OCI-M2 (cell line): ENCODE data around the gene GPATCH2L.
A peak's percentile ranks its signal among the peaks of the same experiment; 100 is the strongest.

ENCODE experiments used
- DNase-seq: peaks from one replicate; lab custom pipeline; 2025; ENCODE audit not compliant: unreplicated experiment; lab: John Stamatoyannopoulos, UW

GPATCH2L gene

DNA sequence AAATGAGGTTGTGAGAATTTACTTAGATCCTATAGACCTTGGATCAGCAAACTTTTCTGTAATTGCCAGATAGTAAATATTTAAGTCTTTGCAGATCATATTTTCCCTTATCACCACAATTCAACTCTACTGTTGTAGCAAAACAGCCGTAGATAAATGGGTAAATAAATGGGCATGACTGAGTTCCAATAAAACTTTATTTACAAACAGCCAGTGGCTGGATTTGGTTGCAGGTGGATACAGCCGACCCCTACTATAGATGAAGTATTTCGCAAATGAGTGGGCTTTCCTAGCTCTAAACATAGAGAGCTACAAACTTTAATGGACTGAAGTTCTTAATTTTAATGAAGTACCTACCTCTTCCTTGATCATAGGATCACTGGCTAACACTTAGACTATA is 100.7 kb downstream of the GPATCH2L start:
- DNase-seq, result no peak

DNA sequence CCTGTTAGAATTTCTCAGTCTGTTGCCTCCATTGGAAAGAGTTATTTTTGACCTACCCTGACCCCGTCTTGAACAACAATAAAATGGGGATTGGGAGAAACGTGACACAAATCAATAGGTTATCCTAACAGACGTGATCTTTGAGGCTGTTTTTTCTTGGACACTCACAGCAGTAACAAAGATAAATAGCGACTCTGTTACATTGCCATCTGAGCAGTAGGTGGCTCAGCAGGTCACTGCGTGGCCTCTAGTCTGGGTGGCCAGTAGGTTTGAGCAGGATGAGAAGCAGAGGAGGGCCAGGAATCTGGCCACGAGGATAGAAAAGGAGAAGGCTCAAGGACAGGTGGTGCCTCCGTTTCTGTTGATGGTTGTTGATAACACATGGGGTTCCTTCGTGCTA is 101.4 kb downstream of the GPATCH2L start:
- no peak for DNase-seq

GRCh38 chr14:76256545-76256944 is 104.8 kb downstream of the GPATCH2L start:
- no peak for DNase-seq

DNA sequence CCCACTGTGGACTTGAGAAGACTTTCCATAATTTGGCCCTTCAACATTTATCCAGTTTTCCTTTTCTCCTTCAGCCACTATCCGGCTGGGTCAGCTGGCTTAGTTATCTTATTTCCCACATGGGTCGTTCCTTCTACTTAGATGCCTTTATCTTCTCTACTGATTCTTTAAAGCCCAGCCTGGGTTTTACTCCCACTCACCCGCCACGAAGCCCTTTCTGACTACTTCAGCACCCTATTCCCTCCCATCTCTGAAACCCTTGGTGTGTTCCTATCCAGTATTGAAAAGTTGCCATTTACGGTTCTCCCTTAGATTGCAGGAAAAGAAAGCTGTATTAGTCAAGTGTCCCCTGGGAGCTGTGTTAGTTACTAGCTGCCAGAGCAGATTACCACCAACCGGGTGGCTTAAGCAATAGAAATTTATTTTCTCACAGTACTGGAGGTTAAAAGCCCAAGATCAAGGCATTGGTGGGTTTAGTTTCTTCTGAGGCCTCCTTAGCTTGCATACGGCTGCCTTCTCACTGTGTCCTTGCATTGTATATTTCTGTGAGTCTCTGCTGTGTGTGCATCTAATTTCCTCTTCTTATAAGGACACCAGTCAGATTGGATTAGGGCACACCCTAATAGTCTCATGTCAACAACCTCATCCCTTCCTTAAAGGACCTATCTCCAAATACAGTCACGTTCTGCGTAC is 105.5 kb downstream of the GPATCH2L start:
- peak; percentile 68 for DNase-seq

DNA sequence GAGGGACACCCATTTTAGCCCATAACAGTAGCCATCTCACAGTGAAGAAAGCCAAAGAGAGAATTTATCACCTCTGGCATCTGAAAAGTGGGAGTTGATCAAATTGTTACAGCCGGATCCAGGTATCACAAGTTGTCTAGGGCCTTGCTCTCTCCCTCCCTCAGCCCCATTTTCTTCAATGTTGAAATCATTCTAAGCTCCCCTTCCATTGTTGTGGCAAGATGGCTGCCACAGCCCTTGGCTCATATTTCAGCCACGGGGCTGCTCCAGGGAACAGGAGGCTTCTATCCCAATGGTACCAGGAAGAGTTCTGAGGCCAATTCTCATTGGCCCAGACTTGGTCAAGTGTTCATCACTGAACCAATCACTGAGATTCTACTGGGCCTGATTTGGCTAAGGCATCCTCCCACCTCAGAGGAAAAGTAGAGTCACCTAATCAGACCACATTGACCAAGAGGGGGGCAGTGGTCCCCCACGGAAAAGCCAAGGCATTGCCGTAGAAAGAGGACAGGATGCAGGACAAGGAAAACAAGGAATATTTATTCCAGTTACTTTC is 106.2 kb downstream of the GPATCH2L start:
- DNase-seq, result no peak

DNA sequence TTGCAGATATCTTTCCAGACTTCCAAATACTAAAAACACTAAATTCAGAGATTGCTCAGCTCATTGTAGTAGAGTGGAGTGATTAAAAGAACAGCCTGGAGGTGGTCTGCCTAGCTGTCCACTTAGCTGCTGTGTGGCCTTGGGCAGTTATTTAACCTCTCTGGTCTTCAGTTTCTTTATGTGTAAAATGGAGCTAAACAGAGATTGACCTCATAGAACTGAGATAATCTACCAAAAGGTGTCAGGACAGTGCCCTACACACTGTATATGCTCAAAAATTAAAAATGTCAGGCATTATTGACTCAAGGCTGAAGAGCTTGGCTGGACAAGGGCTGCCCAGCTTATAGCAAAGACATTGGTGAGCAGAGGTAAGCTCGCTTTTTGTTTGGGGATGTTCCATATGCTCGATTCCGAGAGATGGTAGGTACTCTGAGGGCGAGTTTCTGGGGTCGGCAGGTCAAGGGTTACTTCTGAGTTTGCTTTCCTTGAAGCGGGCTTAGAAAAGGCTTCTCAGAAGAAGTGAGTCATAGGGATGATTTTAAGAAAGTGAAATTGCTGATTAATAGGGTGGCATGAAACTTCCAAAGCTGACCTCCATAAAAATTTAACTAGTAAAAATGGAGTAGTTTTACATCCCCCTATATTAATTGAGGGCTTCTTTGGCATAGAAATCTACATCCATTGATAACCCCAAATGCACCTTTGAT is 107.5 kb downstream of the GPATCH2L start:
- no peak for DNase-seq

GRCh38 chr14:76260749-76261148 is 109.0 kb downstream of the GPATCH2L start:
- DNase-seq, result no peak

- DNase-seq, result no peak
Observed at GRCh38 chr14:76261371-76261811, 109.7 kb downstream of the GPATCH2L start.

- DNase-seq, result no peak
Observed at GRCh38 chr14:76262641-76263040, 110.9 kb downstream of the GPATCH2L start.
